HG02763 (cell line): ENCODE data around the gene ACTG1.

ENCODE experiments used
- ATAC-seq: cut with Tn5 transposase; IDR thresholded peaks from one replicate; pipeline ENCODE4 v1.9.1; 2021; ENCODE audit warnings: mild to moderate bottlenecking, moderate library complexity; ENCODE audit not compliant: unreplicated experiment

ACTG1 gene

DNA sequence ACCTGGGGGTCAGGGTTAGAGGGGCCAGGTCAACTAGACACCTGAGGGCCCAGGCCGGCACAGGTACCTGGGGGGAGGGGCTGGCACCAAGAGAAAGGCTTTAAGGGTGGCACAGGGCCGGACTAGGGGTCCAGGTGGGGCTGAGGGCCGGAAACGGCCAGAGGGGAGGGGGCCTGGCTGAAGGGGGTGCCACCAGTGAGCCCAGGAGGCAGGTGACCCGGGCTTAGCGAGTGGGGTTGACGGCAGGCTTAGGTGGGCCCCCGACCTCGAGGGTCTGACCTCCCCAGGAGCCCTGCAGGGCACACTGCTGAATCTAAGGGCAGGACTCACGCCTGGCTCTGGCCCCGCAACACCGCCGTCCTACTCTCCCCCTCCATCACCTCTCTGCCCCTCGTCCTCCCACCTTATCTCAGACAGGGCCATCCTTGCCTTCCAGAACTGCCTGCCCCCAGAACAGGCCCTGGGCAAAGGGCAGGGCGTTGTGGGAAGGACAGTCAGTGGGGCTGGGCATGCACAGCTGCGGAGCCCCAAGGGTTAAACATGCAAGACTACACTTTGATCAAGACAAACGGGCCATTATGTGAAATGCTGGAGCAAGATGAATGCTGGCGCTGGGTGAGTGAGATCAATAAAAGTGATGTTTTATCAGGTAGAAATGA, 44.4 kb downstream of the ACTG1 start:
- no peak for ATAC-seq

DNA sequence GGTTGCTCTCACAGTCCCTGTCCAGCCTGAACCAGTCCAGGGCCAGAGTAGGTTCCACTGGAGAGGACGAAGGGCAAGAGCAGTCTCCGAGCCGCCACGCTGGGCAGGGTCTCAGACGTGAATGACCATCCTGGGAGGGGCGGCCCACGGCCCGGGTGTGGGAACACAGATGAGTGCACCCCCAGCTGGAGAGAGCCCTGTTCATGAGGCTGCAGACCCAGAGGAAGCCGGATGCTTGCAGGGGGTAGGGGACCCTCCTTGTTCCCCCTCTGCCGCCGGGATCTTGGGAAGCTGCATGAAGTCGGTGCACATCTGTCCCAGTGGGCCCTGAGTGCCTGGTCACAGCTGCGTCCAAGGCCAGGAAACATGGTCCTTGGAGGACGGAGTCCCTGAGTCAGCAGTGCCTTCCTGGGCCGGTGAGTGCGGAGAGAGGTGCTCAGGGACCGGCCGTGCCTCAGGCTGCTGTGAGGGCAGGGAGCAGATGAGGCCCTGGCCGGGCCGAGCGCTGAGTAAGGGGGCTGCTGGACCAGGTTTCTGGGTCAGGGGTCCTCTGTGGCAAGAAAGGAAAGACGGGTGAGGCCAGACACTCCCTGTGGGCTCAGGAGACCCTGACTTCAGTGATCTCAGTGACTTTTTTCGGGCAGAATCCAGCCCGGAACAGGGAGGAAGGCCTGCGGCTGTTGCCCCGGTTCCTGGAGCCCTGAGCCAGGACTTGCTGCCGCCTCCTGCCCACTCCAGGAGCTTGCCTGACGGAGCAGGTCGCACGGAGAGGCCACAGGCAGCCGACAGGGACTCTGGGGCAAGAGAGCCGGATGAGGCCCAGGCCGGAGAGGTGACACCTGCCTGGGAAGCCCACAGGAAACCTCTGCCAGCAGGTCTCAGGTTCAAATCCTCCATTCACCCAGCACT, 45.8 kb downstream of the ACTG1 start:
- no peak for ATAC-seq

DNA sequence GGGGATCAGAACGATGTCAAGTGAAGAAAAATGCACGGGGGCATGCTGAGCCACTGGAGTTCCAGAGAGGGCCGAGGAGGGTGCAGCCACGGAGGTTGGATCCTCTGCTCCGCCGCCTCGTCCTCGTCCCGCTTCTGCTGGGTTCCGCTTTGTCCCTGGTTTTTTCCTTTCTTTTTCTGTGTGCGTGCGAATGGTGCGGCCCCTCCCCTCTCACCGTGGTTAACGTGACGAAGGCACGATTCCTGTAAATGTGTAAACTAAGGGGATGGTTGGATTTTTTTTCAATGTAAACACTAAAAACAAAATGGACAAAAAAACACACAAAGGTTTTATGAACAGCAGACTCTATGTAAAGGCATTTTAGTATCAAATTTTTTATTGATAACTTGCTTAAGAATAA, 46.7 kb downstream of the ACTG1 start:
- no peak for ATAC-seq

DNA sequence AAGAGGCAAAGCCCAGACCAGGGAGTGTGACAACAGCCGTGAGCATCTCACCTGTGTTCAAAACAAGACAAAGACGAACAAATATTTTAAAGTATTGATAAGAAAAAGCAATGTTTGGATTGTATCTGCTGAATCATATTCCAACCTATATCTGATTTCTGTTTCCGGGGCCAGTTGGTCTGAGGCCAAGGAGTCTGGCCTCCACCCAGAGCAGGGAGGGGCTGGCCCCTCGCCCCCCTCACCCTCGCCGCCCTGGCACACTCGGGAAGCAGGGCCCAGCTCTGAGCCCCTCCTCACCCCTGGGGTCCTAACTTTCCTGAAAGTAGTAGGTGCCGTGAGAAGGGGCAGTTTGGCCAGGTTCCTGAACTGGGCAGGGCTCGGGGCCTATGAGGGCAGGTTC, 48.0 kb downstream of the ACTG1 start:
- no peak for ATAC-seq

DNA sequence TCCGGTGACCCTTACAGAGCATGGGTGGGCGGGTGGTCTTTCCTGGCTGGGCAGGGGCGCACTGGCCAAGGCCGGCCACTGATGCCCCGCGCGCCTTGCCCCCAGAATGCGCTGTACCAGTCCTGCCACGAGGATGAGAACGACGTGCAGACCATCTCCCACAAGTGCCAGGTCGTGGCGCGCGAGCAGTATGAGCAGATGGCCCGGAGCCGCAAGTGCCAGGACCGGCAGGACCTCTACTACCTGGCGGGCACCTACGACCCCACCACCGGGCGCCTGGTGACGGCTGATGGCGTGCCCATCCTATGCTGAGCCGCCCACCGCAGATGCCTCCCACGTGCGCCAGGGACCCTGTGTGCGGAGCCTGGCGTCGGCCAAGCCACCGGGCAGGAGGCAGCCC, 49.1 kb downstream of the ACTG1 start:
- ATAC-seq = no peak

DNA sequence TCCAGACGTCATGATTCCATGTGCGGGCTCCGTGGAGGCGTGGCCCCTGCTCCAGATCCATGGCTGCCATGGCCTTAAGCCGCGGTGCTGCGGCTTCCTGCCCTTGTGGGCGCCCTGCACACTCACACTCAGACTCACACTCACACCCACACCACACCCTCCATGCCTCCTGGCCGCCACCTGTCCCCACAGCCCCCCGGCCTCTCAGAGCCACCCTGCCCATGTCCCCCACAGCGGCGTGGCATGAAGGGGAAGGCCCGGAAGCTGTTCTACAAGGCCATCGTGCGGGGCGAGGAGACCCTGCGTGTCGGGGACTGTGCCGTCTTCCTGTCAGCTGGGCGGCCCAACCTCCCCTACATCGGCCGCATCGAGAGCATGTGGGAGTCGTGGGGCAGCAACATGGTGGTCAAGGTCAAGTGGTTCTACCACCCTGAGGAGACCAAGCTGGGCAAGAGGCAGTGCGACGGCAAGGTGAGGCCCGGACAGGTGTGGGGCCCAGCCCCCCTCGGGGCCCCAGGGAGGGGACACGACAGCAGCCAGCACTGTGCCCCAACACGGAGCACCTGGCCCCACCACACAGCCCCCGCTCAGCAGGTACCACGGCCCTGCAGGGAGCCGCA, 50.0 kb downstream of the ACTG1 start:
- no peak for ATAC-seq

DNA sequence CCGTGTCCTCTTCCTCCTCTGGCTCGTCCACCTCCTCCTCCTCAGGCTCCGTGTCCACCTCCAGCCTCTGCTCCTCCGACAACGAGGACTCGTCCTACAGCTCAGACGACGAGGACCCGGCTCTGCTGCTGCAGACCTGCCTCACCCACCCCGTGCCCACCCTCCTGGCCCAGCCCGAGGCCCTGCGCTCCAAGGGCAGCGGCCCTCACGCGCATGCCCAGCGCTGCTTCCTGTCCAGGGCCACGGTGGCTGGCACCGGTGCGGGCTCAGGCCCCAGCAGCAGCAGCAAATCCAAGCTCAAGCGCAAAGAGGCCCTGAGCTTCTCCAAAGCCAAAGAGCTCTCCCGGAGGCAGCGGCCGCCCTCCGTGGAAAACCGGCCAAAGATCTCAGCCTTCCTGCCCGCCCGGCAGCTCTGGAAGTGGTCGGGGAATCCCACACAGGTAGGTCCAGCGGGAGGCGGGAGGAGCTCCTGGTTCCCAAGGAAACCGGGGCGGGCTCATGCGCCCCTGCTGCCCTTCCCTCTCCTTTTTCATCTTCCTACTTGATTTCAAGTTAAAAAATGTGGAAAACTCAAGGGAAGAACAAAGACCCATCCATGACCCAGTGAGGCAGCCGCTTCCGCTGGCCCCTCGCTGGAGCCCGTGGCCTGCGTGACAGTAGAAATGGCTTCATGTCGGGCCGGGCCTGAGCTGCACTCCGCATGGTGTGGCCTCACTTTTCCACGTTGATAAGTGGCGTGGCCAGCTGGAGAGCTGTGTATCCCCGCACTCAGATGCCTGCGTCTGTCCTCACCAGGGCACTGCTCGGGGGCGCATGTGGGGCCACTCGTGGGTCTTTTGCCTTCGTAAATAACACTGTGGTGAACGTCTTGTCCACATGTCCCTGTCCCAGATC, 50.7 kb downstream of the ACTG1 start:
- ATAC-seq = no peak

DNA sequence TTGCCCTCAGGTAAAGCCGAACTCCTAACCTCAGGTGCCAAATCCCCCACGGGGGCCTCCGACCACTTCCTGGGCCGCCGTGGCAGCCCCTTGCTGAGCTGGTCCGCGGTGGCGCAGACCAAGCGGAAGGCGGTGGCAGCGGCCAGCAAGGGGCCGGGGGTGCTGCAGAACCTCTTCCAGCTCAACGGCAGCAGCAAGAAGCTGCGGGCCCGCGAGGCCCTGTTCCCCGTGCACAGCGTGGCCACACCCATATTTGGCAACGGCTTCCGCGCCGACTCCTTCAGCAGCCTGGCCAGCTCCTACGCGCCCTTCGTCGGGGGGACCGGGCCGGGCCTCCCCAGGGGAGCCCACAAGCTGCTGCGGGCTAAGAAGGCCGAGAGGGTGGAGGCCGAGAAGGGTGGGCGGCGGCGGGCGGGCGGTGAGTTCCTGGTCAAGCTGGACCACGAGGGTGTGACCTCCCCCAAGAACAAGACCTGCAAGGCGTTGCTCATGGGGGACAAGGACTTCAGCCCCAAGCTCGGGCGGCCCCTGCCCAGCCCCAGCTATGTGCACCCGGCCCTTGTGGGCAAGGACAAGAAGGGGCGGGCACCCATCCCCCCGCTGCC, 51.6 kb downstream of the ACTG1 start:
- no peak for ATAC-seq
